Brain microvascular endothelial cell (primary cell): ENCODE measurements around the gene PIEZO2.

ENCODE experiments used
- DNase-seq: peaks from one replicate; pipeline ENCODE4 v3.0.0-alpha.2; 2020
- H3K27ac ChIP-seq: fragments of 250-450 bp; sonication (Bioruptor Pico); 2 replicates; pipeline ENCODE4 v1.5.1; 2020; ENCODE audit warnings: mild to moderate bottlenecking, moderate library complexity
- H3K27me3 ChIP-seq: fragments of 250-450 bp; sonication (Bioruptor Pico); replicated peaks from 2 replicates; pipeline ENCODE4 v1.5.1; 2020; ENCODE audit warnings: mild to moderate bottlenecking
- H3K36me3 ChIP-seq: fragments of 250-450 bp; sonication (Bioruptor Pico); replicated peaks from 2 replicates; pipeline ENCODE4 v1.5.1; 2020; ENCODE audit warnings: mild to moderate bottlenecking
- H3K4me3 ChIP-seq: 2 replicates; pipeline ENCODE4 v1.5.1; 2011; ENCODE audit warnings: low read depth, mild to moderate bottlenecking, control low read depth, low read length, moderate library complexity
- in situ Hi-C: cut with HindIII; loops from 2 replicates; pipeline ENCODE4 v1.10.0; 2017; ENCODE audit warnings: low sequenced_read_pairs, low pct_ligation_motif_present
- TF ChIP-seq, protein P1 (sequence below): IDR thresholded peaks from 2 replicates; pipeline ENCODE4 v1.5.1; 2011; ENCODE audit warnings: low read depth, mild to moderate bottlenecking, moderate library complexity, low read length, control low read depth, inconsistent platforms; ENCODE audit errors: missing control alignments

PIEZO2 gene

DNA sequence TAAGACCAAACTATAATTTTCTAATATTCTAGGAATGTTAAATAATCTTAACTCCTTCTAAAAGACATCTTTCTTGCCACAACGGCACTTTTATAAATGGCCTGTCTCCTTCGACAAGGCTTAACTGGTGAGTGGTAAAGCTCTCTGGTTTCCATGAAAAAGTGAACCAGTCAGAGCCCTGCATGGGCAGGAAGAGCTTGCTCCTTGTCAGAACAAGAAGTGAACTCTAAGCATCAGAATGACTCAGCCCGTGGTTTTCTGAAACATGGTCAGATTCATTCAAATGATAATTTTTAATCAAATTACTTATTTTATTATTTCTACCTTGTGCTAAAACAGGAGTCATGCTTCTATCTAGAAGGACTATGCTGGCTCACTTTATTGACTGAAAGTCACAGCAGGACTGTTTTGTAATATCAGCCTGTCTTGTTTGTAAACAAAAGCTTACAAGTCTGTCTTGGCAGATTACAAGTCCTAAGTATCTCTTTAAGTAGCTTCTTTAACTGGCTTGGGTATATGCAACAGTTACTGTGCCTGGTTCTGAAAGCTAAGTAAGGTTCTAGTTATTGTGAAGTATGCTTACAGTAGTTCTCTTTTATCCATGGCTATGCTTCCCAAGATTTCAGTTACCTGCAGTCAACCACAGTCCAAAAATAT, 378.2 kb downstream of the PIEZO2 start:
- H3K27ac ChIP-seq: peak overlapping the region; percentile 18
- no peaks in the 10 kb centered on the region for H3K27me3 ChIP-seq
- DNase-seq: peak; percentile 67
- H3K36me3 ChIP-seq: peaks cover 5% of the 10 kb centered on the region
- TF ChIP-seq, protein P1, sequence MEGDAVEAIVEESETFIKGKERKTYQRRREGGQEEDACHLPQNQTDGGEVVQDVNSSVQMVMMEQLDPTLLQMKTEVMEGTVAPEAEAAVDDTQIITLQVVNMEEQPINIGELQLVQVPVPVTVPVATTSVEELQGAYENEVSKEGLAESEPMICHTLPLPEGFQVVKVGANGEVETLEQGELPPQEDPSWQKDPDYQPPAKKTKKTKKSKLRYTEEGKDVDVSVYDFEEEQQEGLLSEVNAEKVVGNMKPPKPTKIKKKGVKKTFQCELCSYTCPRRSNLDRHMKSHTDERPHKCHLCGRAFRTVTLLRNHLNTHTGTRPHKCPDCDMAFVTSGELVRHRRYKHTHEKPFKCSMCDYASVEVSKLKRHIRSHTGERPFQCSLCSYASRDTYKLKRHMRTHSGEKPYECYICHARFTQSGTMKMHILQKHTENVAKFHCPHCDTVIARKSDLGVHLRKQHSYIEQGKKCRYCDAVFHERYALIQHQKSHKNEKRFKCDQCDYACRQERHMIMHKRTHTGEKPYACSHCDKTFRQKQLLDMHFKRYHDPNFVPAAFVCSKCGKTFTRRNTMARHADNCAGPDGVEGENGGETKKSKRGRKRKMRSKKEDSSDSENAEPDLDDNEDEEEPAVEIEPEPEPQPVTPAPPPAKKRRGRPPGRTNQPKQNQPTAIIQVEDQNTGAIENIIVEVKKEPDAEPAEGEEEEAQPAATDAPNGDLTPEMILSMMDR: no peak
- in situ Hi-C loops: no loop called here
- H3K4me3 ChIP-seq: no peak overlapping the region

DNA sequence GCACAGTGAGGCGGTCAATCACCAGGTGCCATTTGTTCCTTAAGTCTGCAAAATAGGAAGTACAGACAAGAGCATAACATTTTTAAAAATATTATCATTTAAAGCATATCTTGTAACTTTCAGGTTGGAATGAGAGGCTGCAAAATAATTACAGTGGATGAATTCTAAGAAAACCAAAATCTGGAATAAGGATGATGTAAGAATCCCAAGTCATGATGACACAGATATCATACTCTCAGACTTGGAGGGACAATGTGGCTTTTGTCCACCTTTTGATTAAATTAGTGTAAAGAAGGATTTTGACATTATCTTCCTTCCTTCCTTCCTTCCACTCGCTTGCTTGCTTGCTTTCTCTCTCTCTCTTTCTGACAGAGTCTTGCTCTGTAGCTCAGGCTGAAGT, 379.1 kb downstream of the PIEZO2 start:
- no peak overlapping the region for H3K4me3 ChIP-seq
- H3K27ac ChIP-seq: no peak overlapping the region
- DNase-seq: no peak
- in situ Hi-C loops: no loop called here
- no peaks in the 10 kb centered on the region for H3K27me3 ChIP-seq
- H3K36me3 ChIP-seq: peaks cover 5% of the 10 kb centered on the region
- TF ChIP-seq, protein P1: no peak

DNA sequence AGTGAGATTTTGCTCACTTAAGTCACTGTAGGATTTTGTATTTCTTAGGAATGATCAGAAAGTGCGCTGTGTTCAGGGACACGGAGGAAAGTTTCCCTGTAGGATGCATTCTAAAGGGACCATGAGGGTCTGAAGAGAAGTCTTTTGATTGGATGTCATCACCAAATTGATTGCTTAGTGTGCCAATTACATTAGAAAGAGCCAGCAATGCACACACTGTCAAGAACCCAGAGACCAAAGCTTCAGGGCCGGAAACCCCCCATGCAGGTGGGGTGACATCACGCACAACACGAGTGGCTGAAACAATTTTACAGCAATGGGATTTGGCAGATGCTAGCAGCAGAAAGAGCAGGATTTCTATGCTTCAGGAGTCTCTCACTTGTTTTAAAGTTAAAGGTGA, 381.1 kb downstream of the PIEZO2 start:
- in situ Hi-C loops: no loop called here
- Histone ChIP-seq H3K4me3 (no peak overlapping the region), H3K27me3 (no peaks in the 10 kb centered on the region), H3K27ac (no peak overlapping the region), H3K36me3 (peaks cover 5% of the 10 kb centered on the region)
- TF ChIP-seq, protein P1: no peak
- no peak for DNase-seq

DNA sequence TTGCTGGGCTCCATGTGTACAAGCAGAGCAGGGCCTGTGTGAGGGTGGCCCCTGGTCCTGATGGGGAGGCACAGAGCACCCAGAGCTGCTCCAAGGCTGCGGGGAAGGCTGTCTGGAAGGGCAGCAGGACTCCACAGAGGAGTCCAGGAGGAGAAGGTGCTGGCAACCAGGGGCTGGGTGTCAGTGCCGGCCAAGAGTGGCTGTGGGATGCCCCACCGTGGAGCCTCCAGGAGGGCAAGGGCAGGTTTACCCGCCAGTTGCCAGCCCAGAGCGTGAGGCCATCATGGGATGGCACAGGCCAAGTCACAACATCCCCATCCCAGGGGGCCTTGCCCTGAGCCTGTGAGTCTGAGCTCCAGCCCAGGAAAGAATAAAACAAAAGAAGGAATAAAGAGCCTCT, 381.7 kb downstream of the PIEZO2 start:
- TF ChIP-seq, protein P1: no peak
- Histone ChIP-seq H3K36me3 (peaks cover 5% of the 10 kb centered on the region), H3K27ac (no peak overlapping the region), H3K27me3 (no peaks in the 10 kb centered on the region), H3K4me3 (no peak overlapping the region)
- in situ Hi-C loops: no loop called here
- no peak for DNase-seq

DNA sequence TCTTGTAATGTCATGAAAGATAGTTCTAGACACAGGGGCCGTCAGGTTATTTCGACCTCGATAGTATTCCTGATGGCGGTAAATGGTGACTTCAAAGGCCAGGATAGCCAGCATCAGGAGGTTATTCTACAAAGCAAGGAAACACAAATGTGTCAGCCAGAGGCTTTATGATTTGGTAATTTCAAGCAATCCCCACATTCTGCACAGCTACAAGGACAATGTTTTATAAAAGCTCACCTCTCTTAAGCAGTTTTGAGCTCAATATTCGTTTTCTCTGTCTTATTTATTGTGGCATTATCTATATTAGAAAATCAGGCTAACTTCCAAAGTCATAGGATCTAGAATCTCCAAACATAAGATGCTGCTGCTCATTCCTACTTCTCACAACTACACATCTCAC, 388.4 kb downstream of the PIEZO2 start:
- Histone ChIP-seq H3K36me3 (no peaks in the 10 kb centered on the region), H3K27me3 (no peaks in the 10 kb centered on the region), H3K4me3 (no peak overlapping the region), H3K27ac (no peak overlapping the region)
- no peak for DNase-seq
- TF ChIP-seq, protein P1: no peak
- in situ Hi-C loops: no loop called here

DNA sequence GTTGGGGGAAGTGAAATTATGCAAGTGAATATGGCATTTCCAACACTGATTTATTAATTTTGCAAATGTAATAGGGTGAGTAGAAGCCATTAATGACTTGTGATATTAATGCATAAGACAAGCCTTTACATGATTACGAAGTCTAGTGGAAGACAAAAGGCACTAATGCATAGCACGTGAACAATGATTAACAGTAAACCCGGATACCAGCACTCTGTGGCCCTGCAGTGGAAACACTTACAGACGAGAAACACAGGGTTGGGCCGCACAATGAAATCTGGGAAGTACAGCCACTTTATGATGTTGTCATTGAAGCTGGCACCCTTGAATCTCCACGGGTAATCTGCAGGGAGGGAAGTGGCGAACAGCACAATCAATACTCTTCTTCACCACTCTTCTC, 390.1 kb downstream of the PIEZO2 start:
- Histone ChIP-seq H3K27me3 (no peaks in the 10 kb centered on the region), H3K36me3 (no peaks in the 10 kb centered on the region), H3K4me3 (no peak overlapping the region), H3K27ac (no peak overlapping the region)
- no peak for DNase-seq
- TF ChIP-seq, protein P1: no peak
- in situ Hi-C loops: no loop called here
